HG03521 (cell line): ENCODE measurements around the gene FAM171A2.

Source experiments
- ATAC-seq: cut with Tn5 transposase; IDR thresholded peaks from one replicate; pipeline ENCODE4 v1.9.1; 2021; ENCODE audit warnings: mild to moderate bottlenecking, moderate library complexity; ENCODE audit not compliant: unreplicated experiment

The FAM171A2 gene

GRCh38 chr17:44324092-44324570 is 39.5 kb downstream of the FAM171A2 start:
- ATAC-seq = no peak

- no peak for ATAC-seq
Observed at GRCh38 chr17:44323359-44324091, 40.1 kb downstream of the FAM171A2 start.

GRCh38 chr17:44322236-44322895 is 41.3 kb downstream of the FAM171A2 start:
- ATAC-seq = no peak

- ATAC-seq = no peak
Observed at GRCh38 chr17:44321246-44322120, 42.2 kb downstream of the FAM171A2 start.

- no peak for ATAC-seq
Observed at GRCh38 chr17:44320066-44320465, 43.6 kb downstream of the FAM171A2 start.

- no peak for ATAC-seq
Observed at GRCh38 chr17:44318077-44318892, 45.4 kb downstream of the FAM171A2 start.

GRCh38 chr17:44317545-44317944 is 46.1 kb downstream of the FAM171A2 start:
- no peak for ATAC-seq

GRCh38 chr17:44315760-44316731 is 47.6 kb downstream of the FAM171A2 start:
- ATAC-seq = no peak

GRCh38 chr17:44314869-44315661 is 48.6 kb downstream of the FAM171A2 start:
- ATAC-seq = no peak

- ATAC-seq = no peak
Observed at GRCh38 chr17:44314524-44314868, 49.2 kb downstream of the FAM171A2 start.

GRCh38 chr17:44314031-44314430 is 49.6 kb downstream of the FAM171A2 start:
- ATAC-seq = no peak

GRCh38 chr17:44312396-44313104 is 51.1 kb downstream of the FAM171A2 start:
- ATAC-seq = no peak

- ATAC-seq = no peak
Observed at GRCh38 chr17:44311562-44312181, 52.0 kb downstream of the FAM171A2 start.

- no peak for ATAC-seq
Observed at GRCh38 chr17:44310609-44311376, 52.9 kb downstream of the FAM171A2 start.

GRCh38 chr17:44310188-44310587 is 53.5 kb downstream of the FAM171A2 start:
- ATAC-seq = no peak

- no peak for ATAC-seq
Observed at GRCh38 chr17:44309472-44309871, 54.2 kb downstream of the FAM171A2 start.

GRCh38 chr17:44308865-44309264 is 54.8 kb downstream of the FAM171A2 start:
- ATAC-seq = no peak
